A549 (cell line): ENCODE data around the gene CCL3.

Experiments used
- CBX2 ChIP-seq: fragments of 200-600 bp; sonication (generic); IDR thresholded peaks from 2 replicates; pipeline ENCODE4 v1.6.1; 2016; ENCODE audit warnings: low read depth, mild to moderate bottlenecking, borderline replicate concordance
- CTCF ChIP-seq: fragments of >200 bp; sonication (Bioruptor Twin); formaldehyde crosslinking; IDR thresholded peaks from 3 replicates; pipeline ENCODE4 v1.5.1; 2016
- EP300 ChIP-seq, 2 experiments: fragments of >200 bp; sonication (Bioruptor Twin); formaldehyde crosslinking; IDR thresholded peaks; 2 replicates in 1 of 2; 3 replicates in 1 of 2; pipeline ENCODE4 v1.6.1; 2016 to 2017
- ESRRA ChIP-seq: fragments of 150-350 bp; IDR thresholded peaks from 2 replicates; pipeline ENCODE4 v1.6.1; 2014; ENCODE audit warnings: mild to moderate bottlenecking, low read length, borderline replicate concordance
- FOSB ChIP-seq: fragments of 250-450 bp; sonication (Bioruptor Pico); IDR thresholded peaks from 2 replicates; pipeline ENCODE4 v1.5.0; 2020; ENCODE audit warnings: mild to moderate bottlenecking, moderate library complexity
- MAX ChIP-seq: IDR thresholded peaks from 2 replicates; pipeline ENCODE4 v1.6.1; 2012
- MYC ChIP-seq: IDR thresholded peaks from 2 replicates; pipeline ENCODE4 v1.6.1; 2012; ENCODE audit warnings: mild to moderate bottlenecking, inconsistent platforms, low read length, improper control_type of control experiment, borderline replicate concordance
- POLR2A ChIP-seq: IDR thresholded peaks from 2 replicates; pipeline ENCODE4 v1.6.1; 2012; ENCODE audit warnings: mild to moderate bottlenecking, low read length
- RAD21 ChIP-seq, 2 experiments: fragments of >200 bp in 1 of 2; sonication (Bioruptor Twin) in 1 of 2; formaldehyde crosslinking in 1 of 2; IDR thresholded peaks in 1 of 2; conservative IDR thresholded peaks in 1 of 2; 2 replicates in 1 of 2; 3 replicates in 1 of 2; pipeline ENCODE4 v1.6.1; 2012 to 2018; ENCODE audit warnings: inconsistent platforms in 1 of 2
- RARB ChIP-seq: fragments of 250-450 bp; sonication (Bioruptor Pico); IDR thresholded peaks from 2 replicates; pipeline ENCODE4 v1.8.0; 2021; ENCODE audit warnings: mild to moderate bottlenecking, moderate library complexity
- REST ChIP-seq: fragments of 200-600 bp; sonication (generic); IDR thresholded peaks from 2 replicates; pipeline ENCODE4 v1.6.1; 2016; ENCODE audit warnings: antibody characterized with exemption, mild to moderate bottlenecking, moderate library complexity
- SREBF2 ChIP-seq: fragments of 450-650 bp; IDR thresholded peaks from 2 replicates; pipeline ENCODE4 v1.6.1; 2014; ENCODE audit warnings: mild to moderate bottlenecking, moderate library complexity
- TF ChIP-seq, protein P1 (sequence below): fragments of >200 bp; sonication (Bioruptor Twin); formaldehyde crosslinking; IDR thresholded peaks from 3 replicates; pipeline ENCODE4 v1.6.1; 2016

DNA sequence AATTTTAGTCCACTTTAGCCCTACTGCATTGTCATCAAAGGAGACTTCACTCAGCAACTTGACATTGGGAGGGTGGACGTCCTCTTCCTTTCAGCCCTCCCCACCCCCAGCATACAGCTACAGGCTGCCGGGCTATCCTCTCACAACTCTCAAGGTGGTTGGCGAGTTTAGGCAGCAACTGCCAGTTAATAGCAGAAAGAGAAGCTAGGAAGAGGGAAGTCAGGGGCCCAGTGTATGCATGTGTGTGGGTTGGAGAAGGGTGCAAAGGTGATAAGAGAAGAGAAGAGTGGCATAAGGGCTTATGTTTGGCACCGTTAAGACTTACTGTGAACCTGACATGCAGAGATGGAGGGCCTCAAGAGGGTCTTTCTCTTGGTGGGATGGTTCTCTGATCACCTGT is 45.5 kb upstream of the CCL3 start:
- TF ChIP-seq MAX (no peak), EP300 (IDR thresholded peaks at IDR 0.05) (no peak), CTCF (no peak), POLR2A (no peak), FOSB (no peak), MYC (no peak), RARB (no peak), SREBF2 (no peak), CBX2 (no peak), REST (no peak), ESRRA (no peak), RAD21 (conservative IDR thresholded peaks at IDR 0.05 in 1 of 2, IDR thresholded peaks at IDR 0.05 in 1 of 2) (no peak)
- TF ChIP-seq, protein P1, sequence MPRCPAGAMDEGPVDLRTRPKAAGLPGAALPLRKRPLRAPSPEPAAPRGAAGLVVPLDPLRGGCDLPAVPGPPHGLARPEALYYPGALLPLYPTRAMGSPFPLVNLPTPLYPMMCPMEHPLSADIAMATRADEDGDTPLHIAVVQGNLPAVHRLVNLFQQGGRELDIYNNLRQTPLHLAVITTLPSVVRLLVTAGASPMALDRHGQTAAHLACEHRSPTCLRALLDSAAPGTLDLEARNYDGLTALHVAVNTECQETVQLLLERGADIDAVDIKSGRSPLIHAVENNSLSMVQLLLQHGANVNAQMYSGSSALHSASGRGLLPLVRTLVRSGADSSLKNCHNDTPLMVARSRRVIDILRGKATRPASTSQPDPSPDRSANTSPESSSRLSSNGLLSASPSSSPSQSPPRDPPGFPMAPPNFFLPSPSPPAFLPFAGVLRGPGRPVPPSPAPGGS = no peak
